Mucosa of gallbladder (tissue), 1 donor: ENCODE measurements around the gene DIS3L2. TPM values are rescaled to one million over a fixed set of nuclear protein-coding genes. Genes with fewer than 3 reads are reported as not detected.

Source experiments
- DNase-seq: peaks from one replicate; pipeline ENCODE4 v3.0.0-alpha.2; 2020; ENCODE audit warnings: low spot score
- total RNA-seq: library from RNA; stranded (reverse); gene quantifications from one replicate; pipeline ENCODE4 v1.2.1, GENCODE V29; 2021
- donor health status: DM: no; HTN: no; CAD: no.

Gene DIS3L2
- total RNA-seq, 1 donor from 2014 or later: 36.3 TPM

DNA sequence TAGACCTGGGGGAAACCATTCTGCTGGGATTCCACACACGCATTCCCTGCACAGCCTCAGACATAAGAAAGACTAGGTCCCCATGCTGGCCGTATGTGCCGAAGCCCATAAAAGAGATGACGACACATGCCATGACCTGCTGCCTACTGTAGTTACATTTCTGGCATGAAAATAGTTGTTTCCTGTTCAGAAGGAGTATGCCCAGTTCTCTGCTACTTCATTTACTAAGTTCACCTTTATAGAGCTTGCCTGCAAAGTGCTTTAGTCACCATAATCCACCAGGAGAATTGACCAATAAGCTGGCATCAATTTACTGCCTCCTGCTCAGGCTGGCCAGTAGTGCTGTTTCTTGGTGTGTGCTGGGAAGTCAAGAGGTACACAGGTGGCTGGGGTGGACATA lies 266.8 kb downstream of the DIS3L2 start:
- DNase-seq: no peak

DNA sequence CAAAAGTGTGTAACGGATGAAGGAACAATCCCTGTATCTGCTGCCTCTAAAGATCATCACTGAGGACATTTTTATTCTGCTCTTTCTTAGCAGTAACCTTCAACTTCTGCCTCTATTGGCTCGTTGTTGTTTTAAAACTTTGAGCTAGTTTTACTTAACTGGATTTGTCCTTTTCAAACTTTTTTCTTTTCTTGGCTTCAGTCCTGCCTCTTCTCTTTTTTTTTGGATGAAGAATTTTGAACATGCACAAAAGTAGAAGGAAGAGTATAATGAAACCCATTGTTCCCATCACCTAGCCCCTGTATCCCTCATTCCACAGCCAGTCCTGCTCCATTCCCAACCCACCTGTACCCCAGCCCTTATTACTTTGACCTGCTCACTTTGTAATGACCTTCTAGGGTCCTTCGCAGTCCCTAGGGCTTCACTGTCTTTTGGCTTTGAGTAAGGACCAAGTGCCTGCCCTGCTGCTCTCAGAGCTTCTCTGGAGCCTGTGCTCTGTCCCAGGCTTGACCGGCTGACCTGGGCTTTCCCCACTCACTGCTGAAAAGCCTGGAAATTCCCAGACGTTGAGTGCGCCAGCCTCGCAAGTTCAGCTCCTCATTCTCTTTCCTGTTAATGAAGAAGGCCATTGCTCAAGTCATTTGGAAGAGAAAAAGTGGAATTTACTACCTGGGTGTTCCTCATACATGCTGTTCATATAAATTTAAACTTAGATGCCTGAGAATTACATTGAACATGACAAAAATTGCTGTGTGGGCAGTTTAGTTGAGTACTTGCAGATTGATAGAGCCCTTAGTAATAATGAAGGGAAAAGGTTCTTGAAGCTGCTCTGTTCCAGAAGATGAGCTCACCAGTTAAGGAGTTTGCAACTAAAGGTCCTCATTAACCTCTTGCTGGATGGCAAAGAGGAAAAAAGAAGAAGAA lies 267.7 kb downstream of the DIS3L2 start:
- no peak for DNase-seq

DNA sequence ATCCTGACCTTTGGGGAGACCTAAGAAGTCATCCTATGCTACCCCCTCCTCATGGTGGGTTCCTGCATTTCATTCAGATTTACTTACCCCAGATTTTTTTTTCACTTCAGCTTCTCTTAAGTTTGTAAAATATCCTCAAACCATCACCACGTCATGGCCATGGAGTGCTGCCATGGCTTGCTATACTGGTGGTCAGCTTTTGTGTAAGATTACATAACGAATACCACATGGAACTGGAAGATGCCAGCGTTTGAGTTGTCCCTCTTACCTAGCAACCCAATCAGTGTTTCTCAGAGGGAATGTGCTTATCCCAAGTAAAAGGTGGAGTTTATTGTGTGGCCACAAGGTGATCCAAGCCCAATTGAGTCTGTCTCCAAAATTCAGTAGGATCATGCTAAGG lies 268.4 kb downstream of the DIS3L2 start:
- no peak for DNase-seq

DNA sequence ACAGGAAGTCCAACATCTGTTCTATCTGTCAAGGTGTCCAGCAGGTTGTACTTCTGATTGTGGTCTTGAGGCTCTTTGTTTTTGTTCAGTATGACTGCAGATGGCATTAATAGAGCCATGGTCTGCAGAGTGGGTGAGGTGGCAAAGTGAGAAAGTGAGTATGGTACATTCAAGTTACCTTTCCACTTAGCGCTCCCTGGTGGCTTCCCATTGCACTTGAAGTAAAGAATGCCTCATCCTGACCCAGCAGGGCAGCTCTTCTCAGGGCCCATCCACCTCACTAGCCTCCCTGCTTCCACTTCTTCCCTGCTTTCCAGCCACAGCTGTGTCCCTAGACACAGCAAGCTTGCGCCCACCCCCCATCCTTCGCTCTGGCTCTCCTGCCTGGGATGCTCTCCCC lies 269.0 kb downstream of the DIS3L2 start:
- DNase-seq: peak; percentile 14

DNA sequence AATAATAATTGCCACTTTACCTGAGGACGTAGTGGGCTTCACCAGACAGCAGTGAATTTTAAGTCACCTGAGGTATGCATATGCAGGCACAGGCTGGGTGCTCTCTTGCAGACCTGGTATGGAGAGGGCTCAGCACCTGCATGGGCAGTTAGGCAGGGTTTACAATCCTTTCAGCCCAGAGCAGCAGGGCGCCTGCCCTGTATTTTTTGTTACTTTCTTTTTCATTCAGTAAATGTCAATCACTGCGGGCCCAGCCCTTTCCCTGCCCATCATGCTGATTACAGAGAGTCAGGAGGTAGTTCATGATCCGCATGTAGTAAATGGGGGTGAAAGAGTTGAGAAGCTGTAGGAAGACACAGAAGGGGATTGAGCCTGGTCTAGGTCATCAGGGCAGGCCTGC lies 270.0 kb downstream of the DIS3L2 start:
- no peak for DNase-seq

DNA sequence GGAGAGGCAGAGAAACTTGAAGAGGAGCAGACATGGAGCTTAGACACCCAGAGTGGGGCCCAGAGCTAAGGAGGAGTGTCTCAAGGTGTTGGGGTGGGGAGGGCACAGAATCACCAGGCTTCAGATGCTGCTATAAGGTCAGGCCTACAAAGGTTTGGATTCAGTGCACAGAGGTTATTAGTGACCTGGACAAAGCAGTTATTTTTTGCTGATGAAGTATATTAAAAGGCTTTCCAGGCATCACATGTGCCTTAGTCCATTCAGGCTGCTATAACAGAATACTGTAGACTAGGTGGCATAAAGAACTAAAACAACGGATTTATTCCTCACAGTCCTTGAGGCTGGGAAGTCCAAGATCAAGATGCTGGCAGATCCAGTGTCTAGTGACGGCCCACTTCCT lies 271.4 kb downstream of the DIS3L2 start:
- DNase-seq: no peak

DNA sequence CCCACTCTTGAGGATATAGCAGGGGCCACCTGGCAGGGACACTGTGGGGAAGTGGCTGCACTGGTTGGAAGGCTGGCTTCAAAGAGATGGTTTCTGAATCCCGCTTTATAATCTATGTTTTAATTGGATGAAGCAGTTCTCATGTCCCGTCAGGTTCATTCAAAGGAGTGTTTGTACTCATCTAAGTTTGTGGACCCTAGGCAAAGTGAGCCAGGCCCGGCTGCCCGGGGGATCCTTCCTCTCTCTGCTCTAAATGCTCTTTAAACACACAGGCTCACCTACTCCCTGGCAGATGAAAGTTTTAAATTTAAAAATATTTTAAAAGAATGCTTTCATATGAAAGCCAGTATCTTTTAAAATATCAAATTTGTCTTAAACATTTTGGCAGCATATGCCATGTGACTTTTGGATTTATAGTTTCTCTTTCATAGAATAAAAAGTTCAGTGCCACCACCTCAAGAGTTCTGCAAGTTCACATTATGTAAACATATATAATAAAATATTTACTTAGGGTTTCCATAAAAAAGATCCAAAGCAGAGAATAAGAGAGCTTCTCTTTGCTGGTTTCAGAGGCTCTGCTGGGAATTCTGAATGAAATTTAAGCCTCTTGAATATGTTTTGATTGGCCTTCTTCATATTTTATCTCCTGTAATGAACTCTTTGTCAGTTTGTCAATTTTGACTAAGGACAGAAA lies 273.6 kb downstream of the DIS3L2 start:
- DNase-seq: no peak

DNA sequence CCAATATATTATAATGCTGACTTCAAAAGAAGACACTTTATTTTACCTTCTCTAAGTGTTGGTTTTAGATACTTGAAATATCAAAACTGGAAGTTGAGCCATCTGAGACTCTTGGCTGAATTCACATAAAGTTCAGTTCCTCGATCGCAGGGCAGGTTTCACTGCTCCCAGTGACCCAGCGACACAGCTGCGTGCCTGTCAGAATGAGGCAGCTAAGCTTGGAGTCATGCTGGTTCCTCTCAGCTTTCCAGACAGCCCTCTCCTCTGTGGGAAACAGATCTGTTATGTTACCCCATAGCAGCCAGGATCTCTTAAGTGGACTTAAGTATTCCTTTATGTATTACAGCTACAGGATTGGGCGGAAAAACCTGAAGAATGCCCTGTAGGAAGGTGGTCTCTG lies 274.2 kb downstream of the DIS3L2 start:
- DNase-seq: peak; percentile 15

DNA sequence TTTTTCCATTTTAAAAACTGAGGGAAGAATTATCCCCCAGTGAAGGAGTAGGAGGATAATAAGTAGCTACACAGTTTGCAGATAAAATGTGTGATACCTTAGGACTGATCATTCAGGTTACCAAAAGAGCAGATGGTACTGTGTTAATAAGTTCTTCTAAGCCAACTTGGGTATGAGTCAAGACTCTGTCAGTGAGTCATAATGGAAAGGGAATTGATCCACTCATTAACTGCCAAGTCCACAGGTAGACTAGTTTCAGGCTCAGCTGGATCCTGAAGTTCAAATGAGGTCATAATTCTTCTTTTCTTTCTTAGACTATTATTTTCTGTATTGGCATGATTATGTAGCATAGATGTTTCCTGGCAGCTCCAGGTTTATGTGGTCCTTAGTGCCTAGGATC lies 274.7 kb downstream of the DIS3L2 start:
- peak; percentile 15 for DNase-seq

DNA sequence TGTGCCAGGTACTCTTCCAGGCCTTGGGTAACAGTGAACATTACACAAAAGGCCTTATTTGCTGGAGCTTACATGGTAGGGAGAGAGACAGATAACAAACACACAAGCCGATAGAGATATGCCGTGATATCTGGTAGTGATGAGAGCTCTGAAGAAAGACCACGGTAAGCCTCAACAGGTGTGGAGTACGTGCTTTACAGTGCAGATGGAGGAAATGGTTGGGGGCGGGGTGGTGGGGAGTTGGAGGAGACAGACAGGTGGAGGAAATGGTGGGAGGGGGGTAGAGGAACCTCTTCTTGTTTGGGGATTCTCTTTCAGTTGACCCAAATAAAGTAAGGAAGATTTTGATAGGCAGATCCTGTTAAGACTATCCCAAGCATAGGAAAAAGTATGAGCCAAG lies 276.0 kb downstream of the DIS3L2 start:
- no peak for DNase-seq

DNA sequence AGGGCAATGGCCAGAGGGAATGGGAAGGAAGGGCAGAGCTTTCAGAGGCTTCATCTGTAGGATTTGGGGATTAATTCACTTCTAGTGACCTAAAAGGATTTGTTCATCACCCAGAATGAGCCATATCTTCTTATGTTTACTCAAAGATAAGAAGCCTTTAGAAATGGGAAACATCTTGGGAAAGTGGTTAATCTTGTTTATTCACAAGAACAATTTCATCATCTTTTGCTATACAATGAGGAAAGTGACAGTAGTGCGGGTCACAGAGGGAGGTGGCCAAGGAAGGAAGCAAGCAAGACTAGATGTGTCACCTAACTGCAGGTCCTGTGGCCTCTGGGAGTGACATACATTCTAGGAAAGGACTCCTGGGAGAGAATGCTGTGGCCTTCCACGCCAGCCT lies 276.6 kb downstream of the DIS3L2 start:
- DNase-seq: no peak

DNA sequence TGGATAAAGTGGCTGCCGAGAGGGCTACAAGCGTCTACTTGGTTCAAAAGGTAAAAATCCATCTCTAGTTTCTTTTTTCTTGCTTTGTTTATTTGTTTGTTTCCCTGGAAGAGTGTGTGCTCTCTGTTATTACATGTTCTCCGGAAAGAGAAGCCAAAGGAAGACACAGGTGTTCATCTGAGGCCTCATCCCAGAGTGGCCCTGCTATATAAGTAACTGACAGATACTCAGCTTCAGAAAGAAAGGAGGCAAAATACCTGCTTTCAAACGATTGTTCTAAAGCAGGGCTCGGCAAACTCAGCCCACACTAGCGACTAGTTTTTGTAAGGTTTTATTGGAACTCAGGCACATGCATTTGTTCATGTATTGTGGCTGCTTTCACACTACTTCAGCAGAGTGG lies 277.1 kb downstream of the DIS3L2 start:
- DNase-seq: no peak

DNA sequence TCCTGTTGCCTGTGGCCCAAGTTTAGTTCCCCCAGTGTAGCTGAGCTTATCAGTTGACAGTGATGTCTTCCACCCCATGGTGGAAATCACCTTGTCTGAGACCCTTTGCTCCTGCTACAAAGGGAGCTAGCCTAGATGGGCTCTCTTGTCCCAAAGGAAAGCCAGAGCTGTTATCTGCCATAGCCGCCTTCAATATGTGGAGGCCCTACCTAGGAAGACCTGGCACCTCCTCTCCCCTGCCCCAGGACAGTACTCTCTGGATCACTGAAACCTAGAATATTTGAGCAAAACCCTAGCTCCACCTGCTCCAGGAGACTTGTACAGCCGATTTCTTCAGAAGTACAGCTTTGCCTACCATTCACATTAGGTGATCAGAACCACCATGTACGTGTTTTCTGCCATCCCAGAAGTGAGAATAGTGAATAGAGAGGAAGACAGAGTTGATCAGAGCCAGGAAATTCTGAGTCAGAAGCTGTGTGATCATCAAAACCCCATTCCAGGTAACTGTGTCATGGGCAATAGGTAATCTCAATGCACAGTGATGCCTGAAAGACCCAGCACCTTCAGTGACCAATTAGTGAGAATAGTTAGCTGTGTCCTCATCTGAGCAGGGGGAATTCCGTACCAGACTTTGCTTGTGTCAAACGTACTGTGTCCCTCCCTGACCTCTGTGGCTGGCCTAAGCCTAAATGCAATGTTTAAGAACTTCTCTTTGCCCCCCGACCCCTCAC lies 278.6 kb downstream of the DIS3L2 start:
- no peak for DNase-seq

DNA sequence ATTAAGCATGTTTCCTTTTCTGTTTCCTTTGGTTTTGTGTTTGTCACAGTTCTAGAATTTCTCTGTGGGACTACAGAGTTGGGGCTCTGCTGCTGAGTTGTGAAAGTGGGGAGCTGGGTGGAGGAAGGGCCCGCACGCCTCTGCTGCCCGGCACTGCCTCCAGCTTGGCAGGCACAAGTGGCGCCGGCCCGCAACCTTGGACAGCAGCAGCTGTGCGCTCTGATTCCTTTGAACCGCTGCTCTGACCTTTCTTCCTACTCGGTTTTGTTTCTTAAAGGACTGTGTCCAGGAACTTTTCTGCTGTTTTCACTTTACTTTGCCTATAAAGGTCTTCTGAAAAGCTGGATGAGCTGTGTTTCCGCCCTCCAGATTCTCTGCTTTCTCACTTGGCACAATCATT lies 279.4 kb downstream of the DIS3L2 start:
- no peak for DNase-seq

DNA sequence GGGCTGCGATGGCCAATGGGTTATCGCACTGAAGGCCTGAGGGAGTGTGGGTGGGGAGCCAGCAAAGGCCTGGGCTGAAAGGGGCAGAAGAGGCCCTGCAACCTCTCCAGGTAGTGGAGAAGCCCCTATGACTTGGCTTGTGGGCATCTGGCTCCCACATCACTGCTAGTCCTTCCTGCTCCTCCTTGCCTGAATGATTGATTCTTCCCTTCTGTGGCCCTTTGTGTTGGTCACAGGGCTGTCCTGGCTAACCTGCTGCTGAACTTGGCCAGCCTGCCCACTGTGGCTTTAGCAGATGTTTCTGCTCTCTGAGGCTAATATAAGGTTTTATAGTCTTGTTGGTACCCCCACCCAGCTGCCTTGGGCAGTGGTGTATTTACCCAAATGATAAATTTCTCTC lies 280.8 kb downstream of the DIS3L2 start:
- no peak for DNase-seq

DNA sequence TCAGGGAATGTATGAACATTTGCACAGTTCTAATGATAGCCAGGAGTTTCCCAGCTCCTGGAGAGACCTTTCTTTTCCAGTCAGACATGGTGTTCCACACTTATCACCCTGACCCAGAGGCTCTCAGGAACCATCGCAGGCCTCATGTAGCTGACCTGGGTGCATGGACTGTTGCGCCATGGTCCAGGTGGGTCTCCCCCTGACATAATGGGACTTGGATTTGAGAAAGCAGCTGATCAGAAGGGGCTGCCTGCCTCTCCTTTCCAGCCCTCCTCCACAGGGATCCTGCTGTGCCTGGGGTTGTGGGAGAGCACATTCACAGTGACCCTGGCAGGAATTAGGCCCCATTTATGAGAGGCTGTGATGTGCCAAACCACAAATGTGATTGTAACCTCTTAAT lies 283.6 kb downstream of the DIS3L2 start:
- DNase-seq: no peak

DNA sequence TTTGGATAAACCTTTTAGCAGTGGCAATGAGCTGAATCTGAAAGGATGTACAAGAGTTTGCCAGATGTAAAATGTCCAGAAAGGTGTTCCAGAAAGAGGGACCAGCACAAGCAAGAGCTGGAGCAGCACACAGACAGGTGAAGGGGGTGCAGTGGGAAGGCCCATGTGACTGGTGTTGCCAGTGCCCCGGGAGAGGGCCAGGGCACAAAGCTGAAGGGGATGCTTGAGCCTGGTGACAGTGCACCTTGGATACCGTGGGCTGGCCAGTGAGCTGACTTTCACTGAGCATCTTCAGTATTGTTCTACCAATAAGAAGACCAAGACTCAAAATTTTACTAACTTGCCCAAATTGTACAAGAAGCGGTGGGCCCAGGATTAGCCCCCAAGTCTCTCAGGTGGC lies 284.7 kb downstream of the DIS3L2 start:
- no peak for DNase-seq

DNA sequence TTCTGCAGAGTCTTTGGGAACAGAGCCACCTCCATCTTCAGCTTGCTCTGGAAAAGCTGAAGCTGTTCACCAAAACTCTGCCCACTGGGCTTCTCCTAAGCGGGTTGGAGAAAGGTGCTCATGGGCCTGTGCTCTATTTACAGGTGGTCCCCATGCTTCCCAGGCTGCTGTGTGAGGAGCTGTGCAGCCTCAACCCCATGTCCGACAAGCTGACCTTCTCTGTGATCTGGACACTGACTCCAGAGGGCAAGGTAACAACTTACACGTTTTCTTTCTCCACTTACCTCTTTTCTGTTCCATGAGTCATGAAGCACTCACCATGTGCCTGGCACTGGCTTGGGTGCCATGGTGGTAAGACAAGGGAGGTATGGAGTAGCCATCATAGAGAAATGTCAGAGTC lies 287.6 kb downstream of the DIS3L2 start:
- DNase-seq: no peak

DNA sequence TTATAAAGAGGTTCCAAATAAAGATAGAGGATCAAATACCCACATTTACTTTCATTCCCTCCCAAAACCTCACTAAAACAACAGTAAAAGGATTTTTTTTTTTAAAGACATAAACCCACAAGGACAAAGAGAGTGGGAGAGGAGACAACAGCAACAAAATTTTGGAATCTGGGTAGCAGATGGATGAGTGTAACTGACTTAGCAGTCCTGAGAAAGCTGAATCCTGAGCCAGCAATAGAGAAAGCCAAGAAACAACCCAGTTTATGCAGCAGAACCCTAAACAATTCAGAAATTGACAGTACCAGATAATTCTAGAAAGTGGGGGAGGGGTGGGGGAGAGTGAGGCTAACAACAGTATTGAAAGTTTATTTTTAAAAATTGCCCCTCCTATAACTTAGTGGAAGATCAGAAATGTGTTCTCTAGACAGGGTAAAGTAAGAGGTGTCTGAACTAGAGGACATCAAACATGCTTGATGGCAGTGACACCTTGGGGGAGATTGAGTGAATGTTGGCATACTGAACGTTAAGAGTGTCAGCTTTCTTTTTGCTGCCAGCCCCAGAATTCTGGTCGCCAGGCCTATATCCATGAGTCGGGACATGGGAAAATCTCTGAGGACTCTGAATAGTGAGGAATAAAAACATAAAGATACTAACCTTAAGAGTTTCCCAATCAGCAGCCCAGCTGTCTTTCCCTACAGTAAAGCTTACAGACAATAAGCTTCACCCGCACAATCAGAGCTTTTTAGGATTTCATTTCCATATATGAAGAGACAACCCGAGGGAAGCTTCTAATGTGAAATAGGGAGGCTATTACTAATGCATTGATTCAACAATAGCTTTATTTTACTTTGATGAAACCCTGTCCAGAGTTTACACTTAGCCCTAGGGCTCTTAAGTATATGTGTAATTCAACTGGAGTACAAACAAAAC lies 289.0 kb downstream of the DIS3L2 start:
- DNase-seq: no peak

DNA sequence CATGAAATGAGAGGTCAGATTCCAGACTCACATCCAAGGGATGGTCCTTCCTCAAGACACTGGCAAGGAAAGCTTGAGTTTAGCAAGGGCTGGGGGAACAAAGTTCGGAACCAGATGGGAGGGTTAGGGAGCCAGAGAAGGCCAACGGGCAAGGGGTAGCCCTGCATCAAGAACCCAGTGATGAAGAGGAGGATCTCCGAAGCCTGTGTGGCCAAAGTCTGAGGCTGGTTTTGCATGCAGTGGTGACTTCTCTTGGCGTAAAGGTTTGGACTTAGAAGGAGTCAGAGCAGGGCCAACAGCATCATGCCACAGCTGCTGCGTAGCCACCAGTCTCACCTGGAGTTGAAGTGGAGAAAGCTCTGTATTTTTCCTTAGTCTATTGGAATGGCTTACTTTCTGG lies 293.5 kb downstream of the DIS3L2 start:
- no peak for DNase-seq

DNA sequence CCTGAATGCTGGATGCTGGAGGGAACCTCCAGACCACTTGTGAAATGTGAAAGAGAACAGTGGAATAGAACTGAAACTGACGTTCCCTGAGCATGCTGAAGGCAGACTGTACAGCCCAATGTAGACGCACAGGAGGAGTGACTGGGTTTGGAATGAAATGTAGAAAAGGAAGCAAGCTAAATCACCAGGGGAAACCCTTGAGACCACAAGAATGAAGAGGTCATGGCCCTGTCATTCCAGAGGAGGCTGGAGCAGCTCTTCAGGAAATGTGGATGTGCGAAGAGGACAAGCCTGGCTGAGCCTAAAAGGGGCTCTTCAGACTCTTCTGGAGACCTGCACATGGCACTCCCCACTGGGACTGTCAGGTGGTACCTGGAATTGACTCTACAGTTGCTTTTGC lies 298.6 kb downstream of the DIS3L2 start:
- no peak for DNase-seq

DNA sequence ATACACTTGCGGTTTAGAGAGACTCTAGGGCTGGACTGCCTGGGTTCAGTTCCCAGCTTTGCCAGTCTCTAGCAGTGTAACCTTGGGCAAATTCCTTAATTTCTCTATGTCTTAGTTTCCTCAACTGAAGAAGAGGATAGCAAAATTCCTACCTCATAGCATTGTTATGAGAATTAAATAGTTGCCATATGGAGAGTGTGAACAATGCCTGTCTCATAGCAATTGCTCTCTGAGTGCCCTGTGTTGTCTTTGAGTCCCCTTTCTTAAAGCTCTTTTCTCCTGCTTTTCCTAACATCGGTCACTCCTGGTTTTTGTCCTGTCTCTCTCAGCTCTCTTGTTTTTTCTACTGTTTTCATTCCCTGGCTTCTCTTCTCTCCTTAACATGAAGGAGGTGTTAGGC lies 300.3 kb downstream of the DIS3L2 start:
- DNase-seq: no peak
